ENCODE measurements around the gene ARF4.

GRCh38 chr3:57546616-57547015 is 50.5 kb downstream of the ARF4 start:
- TF ChIP-seq CTCF (optimal IDR thresholded peaks at IDR 0.05 in 1 of 3, IDR thresholded peaks at IDR 0.05 in 1 of 3, conservative IDR thresholded peaks at IDR 0.05 in 1 of 3; ENCODE audit: extremely low read depth in 1 of 3, insufficient read depth in 2 of 3, low read length in 3 of 3) (no peak), EZH2 (IDR thresholded peaks at IDR 0.05; ENCODE audit: low read length) (no peak)

Measured in keratinocyte (primary cell).